HG03439 (cell line): ENCODE data around the gene CKMT2.

Experiments
- ATAC-seq: cut with Tn5 transposase; IDR thresholded peaks from one replicate; pipeline ENCODE4 v1.9.1; 2021; ENCODE audit warnings: mild to moderate bottlenecking, moderate library complexity; ENCODE audit not compliant: unreplicated experiment

CKMT2 gene

GRCh38 chr5:81233080-81233634, at the start of gene CKMT2:
Gene CKMT2 (plus strand): TSS chr5:81233322. CDS start chr5:81251133, 17,811 bp downstream.
- ATAC-seq: no peak

- ATAC-seq: no peak
Measured at GRCh38 chr5:81183811-81184748, 49.0 kb upstream of the CKMT2 start.

DNA sequence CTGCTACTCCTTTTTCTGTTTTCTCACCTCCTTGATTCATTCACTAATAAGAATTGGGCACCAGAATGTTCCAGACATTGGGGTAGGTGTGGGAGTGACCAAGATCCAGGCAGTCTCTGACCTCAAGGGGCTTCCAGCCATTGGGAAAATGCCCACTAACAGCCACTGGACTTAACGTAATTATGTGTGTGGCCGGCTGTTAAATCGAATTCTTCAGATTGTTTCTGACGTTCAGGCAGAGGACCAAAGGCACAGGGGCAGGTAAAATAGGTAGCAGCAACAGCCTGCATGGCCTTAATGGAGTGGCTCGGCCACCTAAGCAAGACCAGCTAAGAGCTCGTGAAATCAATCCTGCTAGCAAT, 48.4 kb upstream of the CKMT2 start:
- no peak for ATAC-seq

GRCh38 chr5:81187885-81188284, 45.2 kb upstream of the CKMT2 start:
- ATAC-seq: no peak

- ATAC-seq: no peak
Measured at GRCh38 chr5:81188962-81189361, 44.2 kb upstream of the CKMT2 start.

DNA sequence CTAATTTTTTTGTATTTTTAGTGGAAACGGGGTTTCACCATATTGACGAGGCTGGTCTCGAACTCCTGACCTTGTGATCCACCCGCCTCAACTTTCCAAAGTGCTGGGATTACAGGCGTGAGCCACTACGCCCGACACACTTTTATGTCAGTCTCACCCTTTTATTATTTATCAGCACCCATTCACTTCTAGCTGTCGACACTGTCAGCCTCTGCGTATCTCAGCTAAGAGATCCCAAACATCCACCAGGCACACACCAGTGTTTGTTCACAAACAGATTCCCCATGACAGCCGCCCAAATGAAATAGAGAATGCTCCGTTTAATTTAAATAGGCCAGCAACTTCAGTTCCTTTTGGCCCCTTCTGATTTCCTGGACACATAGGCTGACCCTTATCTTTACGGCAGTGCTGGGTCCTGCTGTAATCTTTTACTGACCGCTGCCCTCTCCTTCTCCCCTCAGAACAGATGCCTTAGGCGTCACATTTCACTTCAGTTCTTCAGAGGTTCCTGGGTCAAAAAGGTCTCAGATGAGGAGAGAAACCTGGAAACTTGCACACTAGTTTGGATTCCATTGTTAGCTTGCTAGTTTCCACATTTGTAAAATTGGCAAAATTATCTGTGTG, 43.1 kb upstream of the CKMT2 start:
- no peak for ATAC-seq

DNA sequence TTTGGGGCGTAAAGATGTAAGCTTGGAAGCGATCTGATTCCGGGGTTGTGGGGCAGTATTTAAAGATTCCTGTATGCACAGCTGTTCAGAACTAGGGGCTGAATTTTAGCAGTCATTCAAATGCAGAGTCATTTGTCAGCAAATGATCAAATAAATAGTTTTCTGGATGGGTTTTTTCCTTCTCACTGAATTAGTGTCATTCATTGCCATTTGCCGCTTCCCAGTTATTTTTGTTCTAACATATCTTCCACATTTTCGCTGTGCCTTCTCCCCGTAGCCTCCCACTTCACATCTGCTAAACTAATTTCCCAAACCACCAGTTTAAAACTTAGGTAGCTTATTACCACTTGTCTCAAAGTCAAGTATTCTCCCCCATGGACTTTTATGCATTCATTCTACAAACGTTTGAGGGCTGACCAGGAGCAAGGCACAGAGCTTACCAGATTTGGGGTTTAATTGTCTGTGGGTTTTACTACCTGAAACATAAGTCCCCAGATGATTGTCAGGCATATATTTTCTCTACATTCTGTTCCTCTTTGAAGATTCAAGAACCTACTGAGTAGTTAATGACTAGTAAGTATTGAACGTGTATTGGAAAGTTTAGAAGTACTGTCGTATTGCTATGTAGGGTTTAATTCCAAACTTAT, 41.3 kb upstream of the CKMT2 start:
- ATAC-seq: no peak

DNA sequence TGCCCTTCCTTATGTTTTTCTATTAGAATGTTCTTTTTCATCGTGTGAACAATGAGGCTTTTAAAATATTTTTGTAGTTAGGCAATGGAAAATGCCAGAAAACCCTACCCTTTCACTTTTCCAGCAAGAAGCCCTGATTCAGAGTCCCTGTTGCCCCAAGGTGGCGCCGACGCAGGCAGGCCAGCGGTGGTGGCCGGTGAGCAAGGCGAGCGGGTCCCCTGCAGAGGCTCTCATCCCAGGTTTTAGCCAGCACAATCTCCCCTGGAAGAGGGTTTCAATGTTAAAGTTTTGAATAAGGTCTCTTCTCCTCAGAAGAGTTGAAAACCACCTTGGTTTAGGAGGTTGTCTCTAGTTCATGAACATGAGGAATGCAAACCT, 40.8 kb upstream of the CKMT2 start:
- ATAC-seq: no peak

- peak; percentile 92 for ATAC-seq
Measured at GRCh38 chr5:81194633-81195334, 38.3 kb upstream of the CKMT2 start.

GRCh38 chr5:81195335-81195929, 37.7 kb upstream of the CKMT2 start:
- no peak for ATAC-seq

GRCh38 chr5:81202655-81203054, 30.5 kb upstream of the CKMT2 start:
- ATAC-seq: no peak

DNA sequence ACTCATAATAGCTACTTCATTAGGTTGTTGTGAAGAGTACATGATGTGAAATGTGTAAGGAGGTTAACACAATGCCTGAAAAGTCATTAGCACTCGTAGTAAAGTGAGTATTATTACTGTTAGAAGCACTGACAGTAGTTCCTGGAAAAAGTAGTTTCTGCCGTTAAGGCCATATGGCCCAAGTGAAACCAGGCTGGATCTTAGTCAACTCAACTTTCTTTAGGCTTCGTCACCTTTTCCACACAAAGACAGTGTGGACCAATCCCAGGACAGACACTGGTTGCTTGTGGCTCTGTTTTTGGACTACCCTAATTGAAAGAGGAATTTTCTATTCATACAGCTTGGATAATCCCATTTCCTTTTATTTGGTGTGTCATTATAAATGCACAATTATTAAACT, 29.4 kb upstream of the CKMT2 start:
- ATAC-seq: no peak

DNA sequence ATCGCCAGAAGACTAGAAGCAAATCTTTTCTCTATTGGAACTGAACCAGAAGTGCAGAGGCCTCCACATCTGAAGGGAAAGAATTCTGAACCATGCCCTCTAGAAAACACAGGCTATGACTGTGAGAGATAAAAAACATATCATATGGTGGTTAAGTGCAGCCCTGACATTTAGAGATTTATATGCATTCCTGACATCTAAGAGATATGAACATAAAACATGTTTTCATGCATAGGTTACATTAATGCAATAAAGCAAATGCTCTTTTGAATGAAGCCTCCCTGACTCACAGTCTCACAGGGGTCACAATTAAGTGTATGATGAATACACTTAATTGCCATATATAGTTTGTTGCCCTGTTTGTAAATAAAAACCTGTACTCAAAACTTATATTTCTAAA, 28.9 kb upstream of the CKMT2 start:
- no peak for ATAC-seq

GRCh38 chr5:81205058-81205457, 28.1 kb upstream of the CKMT2 start:
- no peak for ATAC-seq

DNA sequence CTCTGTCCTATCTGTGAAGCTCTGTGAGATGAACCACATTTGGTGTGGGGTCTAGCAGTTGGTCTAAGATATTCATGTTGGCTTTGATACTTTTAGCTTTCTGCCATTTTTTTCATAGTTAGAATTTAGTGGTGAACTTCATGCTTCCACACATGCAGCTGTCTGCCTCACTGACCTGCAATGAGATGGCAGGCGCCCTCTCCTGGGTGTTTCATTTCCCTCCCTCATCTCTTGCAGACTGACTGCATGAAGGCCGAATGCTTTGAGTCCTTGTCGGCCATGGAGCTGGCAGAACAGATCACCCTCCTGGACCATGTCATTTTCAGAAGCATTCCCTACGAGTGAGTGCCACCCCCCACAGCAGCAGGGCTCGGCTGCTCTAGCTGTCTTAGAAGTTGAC, 26.1 kb upstream of the CKMT2 start:
- ATAC-seq: no peak

DNA sequence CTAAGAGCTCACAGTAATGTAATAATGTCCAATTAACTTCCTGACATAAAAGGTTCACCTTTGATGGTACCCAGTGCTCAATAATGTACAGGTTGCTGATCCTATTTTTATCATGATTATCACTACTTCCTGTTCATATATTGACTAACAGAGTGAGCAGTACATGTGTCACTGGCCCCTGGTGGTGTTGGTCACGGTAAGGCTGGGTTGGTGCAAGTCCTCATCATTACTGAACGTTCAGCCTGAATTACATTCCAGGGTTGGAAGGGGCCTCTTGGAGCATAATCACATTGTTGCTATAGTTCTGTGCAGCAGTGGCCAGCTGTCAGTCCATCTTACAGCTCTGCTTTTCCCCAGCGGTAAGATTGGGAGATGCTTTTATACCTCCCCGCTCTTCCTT, 24.2 kb upstream of the CKMT2 start:
- no peak for ATAC-seq

DNA sequence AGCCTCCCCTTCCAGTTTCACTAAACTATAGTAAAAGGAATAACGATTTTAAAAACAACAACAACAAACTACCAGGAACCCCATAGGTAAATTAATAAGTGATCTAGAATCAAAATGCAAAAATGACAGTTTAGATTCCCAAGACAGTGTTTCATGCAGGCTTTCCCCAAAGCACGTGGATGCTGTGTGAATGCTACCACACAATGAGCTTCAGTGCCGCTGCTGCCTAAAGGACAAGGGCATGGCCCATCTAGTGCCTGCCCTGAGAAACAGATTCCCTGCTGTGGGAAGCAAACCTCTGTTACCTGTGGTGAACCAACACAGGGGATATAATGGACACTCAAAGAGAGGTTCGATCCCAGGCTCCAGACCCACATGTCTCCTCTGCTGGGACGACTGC, 23.7 kb upstream of the CKMT2 start:
- ATAC-seq: no peak

DNA sequence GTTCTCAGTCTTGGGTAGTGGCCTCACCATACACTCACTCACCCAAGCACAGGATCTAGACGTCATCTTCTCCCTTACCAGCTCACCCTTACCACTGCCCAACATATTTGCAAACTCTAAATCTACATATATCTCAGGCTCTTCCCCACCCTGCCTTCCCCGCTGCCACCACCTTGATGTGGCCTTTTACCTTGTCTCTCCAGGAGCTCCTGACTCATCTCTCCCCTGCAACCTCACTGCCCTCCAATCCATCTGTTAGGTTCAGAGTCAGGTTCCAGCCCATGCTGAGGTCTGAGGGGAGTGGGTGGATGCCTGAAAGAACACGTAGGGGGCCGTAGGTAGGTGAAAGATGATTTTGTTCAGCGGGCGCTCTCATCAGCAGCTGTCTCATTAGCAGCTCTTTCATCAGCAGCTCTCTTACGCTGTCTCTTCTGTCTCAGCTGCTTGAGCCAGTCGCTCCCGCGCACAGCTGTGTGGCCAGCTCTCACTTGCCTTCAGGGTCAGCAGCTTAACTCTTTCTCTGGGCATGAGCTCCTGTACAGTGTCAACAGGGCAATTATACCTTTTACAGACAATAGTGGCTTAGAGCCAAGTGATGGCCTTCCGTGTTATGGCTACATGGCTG, 23.1 kb upstream of the CKMT2 start:
- no peak for ATAC-seq

DNA sequence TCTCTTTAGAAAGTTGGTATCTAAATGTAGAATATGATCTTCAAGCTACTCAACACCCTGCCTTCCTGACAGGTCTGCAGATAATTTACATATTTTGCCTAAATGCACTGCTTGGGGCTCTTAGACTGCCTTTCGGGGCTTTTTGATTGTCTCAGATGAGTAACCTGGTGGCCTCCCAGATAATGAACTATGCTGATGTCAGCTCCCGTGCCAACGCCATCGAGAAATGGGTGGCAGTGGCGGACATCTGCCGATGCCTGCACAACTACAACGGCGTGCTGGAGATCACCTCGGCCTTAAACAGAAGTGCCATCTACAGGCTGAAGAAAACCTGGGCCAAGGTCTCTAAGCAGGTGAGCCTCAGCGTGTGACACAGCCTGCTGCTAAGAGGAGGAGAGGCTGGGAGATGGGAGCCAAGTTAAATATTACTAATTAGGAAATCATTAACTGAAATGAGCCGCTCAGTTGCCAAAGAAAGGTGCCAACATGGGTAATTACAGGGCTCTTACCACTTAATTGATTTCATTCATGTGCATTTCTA, 20.8 kb upstream of the CKMT2 start:
- ATAC-seq: peak; percentile 66

DNA sequence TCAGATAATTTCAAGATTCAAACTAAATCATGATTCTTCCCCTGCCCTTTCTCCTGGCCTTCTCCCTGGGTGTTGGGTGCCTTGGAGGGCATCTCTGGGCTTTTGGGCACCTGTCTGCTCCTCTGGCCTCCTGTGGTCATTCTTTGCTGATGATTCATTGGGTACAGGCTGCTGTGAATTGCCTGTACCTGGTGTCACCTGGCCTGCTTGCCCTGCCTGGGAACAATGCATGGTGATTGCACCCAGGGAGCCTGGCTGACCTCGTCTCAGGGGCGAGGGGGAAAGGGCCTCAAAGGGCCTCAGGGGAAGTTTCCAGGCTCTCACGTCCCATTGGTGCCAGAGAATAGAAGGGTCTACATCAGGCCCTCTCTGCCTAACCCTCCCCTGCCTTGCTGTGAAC, 20.1 kb upstream of the CKMT2 start:
- no peak for ATAC-seq
